Astrocyte (in vitro differentiated cells and primary cell): ENCODE measurements around the gene RAB40B.

Source experiments
- CTCF ChIP-seq: IDR thresholded peaks from 2 replicates; pipeline ENCODE4 v1.5.1; 2011; ENCODE audit warnings: low read depth, mild to moderate bottlenecking, inconsistent platforms, low read length, moderate library complexity; ENCODE audit not compliant: insufficient read depth
- EZH2 ChIP-seq: IDR thresholded peaks from 2 replicates; pipeline ENCODE4 v1.6.1; 2012; ENCODE audit warnings: mild to moderate bottlenecking, low read length, inconsistent platforms; ENCODE audit not compliant: insufficient read depth

GRCh38 chr17:82609655-82610054, 88.8 kb downstream of the RAB40B start:
- TF ChIP-seq CTCF (no peak), EZH2 (no peak)
